PC-9 (cell line): Measurements from ENCODE around the gene QDPR.

Experiments used
- CTCF ChIP-seq: fragments of 200-600 bp; sonication (generic); conservative IDR thresholded peaks from 2 replicates; pipeline ENCODE4 v1.6.1; 2017; ENCODE audit warnings: mixed run types, antibody characterized with exemption, mild to moderate bottlenecking, moderate library complexity
- EZH2 ChIP-seq: fragments of 200-600 bp; sonication (generic); IDR thresholded peaks from 2 replicates; pipeline ENCODE4 v1.8.0; 2017; ENCODE audit warnings: antibody characterized with exemption, low read depth

GRCh38 chr4:17546678-17547077, 34.8 kb upstream of the QDPR start:
- TF ChIP-seq EZH2 (no peak), CTCF (no peak)
